OCI-M1 (cell line): ENCODE measurements around the gene ZDHHC22.
A peak's percentile ranks its signal among the peaks of the same experiment; 100 is the strongest.

ENCODE experiments used
- DNase-seq: peaks from one replicate; lab custom pipeline; 2025; lab: John Stamatoyannopoulos, UW

ZDHHC22 gene

GRCh38 chr14:77103951-77104350, 37.6 kb downstream of the ZDHHC22 start:
- DNase-seq = no peak

GRCh38 chr14:77103475-77103874, 38.1 kb downstream of the ZDHHC22 start:
- DNase-seq = no peak

GRCh38 chr14:77102154-77102553, 39.4 kb downstream of the ZDHHC22 start:
- DNase-seq = no peak

DNA sequence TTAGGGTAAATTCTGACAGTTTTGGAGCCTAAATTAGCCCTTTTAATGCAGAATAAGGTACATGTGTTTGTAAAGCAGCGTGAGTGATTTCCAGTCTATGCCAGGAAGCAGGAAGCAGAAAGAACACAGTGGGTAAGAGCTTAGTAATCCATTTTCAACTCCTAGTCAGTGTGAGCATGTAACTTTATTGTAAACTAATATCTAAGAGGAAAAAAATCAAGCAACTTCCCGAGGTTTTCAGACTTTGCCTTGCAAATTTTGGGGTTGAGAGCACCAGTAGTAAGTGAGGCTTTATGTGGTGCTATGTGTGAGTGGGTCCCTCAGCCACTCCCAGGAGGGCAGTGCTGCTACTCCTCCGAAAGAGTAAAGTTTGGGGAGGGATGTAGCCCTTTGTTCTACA, 40.6 kb downstream of the ZDHHC22 start:
- DNase-seq = no peak

DNA sequence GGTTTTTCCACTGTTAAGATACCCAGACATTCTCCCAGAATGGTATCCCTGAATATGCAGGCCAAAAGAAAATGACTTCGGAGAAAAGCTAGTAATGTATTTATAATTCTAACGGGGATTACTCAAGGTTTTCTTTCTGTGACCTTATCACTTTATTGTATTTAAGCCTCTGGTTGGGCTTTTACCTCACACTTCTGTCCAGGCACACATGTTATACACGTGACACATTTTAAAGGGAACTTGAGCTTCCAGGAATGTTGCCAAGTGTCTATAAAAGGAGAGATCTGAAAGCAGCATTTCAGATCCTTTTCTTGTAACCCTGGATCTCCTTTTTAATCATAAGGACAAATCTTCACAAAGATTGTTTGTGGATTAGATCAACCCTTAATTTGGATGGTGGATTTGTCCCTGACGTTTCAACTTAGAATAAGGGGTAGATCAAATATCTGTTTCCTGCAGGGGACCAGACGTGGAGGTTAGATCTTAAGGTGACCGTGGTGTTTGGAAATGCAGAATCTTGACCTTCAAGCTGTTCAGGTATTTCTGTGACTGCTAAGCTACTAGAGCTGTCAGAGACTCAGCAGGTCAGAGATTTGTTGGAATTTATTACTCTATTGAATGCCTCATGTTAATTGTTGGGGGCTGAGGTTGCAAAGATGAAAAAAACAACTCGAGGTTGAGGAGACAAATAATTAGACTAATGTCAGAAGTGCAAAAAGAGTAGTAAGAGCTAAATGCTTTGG, 42.0 kb downstream of the ZDHHC22 start:
- peak; percentile 79 for DNase-seq

DNA sequence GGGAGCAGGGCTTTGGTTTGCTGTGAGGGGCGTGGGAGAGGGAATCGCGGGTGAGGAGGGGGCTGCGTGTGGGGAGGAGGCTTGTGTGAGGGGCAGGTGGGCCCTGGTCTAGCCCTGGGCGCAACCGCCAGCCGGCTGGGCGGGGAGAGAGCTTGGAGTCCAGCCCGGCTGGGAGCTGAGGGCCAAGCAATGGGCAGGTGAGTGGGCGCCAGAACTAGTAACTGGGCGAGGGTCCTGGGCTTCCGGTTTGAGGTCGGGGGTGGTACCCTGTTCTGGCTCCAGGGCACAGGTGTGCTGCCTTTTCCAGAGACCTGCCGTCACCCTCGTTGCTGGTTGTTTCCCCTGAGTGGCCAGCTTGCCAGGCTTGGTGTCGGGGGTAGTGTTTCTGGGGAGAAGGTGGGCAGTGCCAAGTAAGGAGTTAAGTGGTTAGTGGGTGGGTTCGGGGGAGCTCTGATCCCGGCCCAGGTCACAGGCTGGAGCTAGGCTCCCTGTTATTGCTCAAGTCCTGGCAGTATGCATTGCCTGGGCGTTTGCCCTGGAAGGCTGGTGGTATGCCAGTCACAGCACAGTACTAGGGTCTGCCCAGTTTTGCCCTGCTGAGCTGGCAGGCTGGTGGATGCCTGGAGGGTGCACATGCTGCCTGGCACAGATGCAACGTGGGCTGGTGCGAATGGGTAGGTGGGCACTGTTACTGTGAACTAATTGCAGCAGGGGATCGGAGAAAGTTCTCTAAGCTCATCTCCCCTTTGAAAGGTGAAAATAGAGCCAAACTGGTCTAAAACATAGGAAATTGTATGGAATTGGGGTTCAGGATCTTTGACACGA, 42.9 kb downstream of the ZDHHC22 start:
- no peak for DNase-seq

DNA sequence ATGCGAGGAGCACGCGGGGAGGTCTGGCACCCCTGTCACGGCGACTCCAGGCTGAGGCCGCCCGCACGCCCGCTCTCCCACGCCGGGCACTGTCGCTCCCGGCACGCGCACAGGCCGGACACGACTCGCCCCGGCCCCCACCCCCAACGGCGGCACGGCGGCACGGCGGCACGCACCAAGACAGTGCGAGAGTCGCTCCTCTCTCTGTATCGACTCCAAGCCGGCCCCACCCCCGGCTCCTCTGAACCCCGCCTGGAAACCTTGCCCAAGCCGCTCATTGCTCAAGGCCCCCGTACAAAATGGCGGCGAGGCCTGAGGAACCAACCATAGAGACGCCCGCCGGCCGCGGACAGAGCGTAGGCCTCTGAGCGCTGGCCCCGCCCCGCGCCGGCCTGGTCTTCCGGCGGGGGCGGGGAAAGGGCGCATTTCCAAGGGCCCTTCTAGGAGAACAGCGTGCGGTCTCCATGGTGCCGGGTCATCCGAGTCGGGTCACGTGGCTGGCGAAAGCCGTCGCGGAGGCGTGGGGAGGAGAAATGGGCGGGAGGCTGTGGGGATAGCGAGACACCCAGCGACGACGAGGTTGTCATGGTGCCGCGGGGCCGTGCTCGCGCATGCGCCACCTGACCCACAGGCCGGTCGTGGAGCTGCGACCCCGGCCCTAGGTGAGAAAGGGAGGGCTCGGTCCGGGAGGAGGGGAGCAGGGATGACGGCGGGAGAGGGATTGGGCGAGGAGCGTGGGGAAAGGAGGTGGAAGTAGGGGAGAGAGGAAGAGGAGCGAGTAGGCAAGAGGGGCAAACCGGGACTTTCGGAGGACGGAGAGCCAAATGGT, 43.7 kb downstream of the ZDHHC22 start, which contains the start of gene CIPC:
CIPC (plus strand) TSS at position 559 of the 829 bp plus-strand sequence. CDS start 7,451 bp downstream, outside the sequence.
- peak; percentile 98 for DNase-seq

DNA sequence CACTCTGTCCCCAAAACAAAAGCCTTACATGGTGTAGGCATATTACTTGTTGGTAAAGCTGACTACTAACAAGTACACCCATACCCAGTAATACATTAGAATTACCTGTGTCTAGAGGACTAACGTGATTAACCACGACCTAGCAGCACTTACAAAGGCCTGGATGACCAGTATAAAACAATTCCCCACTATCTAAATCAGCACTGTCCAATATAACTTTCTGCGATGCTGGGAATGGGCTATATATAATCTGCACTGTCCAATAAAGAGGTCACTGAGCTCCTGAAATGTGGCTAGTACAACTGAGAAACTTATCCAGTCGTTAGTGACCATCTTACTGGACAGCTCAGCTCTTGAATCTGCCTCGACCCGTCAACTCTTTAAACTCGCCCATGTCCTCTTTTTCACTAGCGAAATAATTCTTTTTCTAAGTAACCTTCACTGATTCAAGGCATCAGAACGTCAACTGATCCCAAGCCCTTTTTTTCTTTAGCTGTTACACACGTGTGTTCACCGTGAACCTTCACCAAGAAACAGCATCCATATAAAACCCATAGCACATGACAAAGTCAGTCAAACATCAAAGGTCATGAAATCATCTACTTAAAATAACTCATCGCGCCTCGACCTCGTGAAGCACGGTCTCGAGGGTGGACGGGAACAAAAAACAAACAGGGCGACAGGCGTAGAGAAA, 44.4 kb downstream of the ZDHHC22 start:
- peak; percentile 61 for DNase-seq

DNA sequence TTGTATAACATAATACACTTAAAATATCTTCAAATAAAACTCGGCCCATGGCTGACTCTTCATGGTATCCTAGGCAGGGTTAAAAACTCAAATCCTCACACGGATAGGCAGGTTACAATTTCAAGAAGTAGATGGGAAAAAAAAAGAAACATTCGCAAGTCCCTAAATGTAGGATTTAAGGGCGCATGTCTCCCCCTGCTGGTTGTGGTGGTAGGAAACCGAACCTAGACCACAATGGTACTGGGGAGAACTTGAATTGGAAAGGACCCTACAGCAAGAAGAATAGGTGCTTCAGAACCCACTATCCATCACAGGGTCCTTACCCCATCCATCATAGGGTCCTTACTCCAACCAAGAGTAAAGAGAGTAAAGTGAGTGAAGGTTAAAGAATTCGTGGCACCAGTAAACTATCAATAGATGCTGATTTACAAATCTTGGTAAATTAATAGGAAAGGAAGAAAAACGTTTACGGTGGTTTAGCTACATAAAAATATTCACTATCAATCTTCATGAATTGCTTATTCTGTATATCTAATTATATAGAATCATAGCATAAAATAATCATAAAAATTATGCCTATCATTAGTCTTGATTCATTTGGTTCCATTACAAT, 46.8 kb downstream of the ZDHHC22 start:
- peak; percentile 82 for DNase-seq

- DNase-seq = no peak
These were observed 48.9 kb downstream of the ZDHHC22 start for GRCh38 chr14:77092676-77093075.

DNA sequence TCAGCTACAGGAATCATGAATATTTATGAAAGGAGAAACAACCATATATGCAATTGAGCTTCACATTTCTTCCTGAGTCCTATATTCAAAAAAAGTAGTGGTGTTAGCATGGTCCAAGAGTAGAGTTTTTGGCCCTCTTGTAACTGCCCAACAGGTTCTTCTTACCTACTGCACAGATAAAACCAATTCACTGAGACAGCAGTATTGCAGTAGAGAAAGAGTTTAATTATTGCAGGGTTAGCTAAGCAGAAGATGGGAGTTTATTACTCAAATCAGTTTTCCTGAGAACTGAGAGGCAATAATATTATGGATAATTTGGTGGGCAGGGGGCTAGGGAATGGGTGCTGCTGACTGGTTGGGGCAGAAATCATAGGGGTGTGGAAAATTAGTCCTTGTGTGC, 50.1 kb downstream of the ZDHHC22 start:
- no peak for DNase-seq

DNA sequence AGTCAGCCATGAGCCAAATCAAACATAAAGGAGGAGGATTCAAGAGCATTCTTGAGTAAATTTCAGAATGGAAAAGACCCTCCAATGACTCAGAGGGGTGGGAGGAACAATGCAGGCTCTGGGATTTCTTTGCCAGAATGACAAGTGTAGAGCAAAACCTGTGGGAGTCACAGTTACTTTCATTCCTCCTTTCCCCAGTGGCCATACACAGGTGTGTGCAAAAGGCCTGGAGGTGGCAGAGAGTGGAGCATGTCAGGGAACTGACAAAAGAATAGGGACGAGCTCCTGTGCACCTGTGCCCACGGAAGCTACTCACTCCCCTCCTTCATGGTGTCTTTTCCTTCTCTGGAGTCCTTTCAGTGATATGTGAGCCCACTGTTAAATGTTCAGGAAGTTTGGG, 52.9 kb downstream of the ZDHHC22 start:
- no peak for DNase-seq

GRCh38 chr14:77088219-77088618, 53.4 kb downstream of the ZDHHC22 start:
- DNase-seq = no peak

GRCh38 chr14:77087631-77088030, 54.0 kb downstream of the ZDHHC22 start:
- DNase-seq = no peak

- no peak for DNase-seq
These were observed 54.6 kb downstream of the ZDHHC22 start for GRCh38 chr14:77086951-77087350.

- no peak for DNase-seq
These were observed 55.4 kb downstream of the ZDHHC22 start for GRCh38 chr14:77086017-77086727.

- DNase-seq = no peak
These were observed 56.1 kb downstream of the ZDHHC22 start for GRCh38 chr14:77085538-77085937.

DNA sequence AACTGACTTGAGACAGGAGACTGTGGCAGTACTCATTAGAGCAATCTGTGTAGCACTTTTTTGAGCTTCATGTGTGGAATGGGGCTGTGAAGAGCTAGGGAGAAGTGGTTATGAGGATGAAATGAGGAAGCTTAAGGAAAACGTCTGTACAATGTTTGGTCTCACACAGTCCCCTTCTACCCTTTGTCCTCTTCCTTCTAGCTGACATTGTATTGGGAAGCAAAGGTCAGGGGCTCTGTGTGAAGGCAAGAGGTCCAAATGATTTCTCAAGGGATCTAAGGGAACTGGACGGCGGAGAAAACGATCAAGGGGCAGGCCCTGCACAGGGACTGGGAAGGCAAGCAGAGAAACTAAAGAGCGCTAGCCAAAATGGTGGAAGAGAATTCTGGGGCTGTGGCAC, 56.6 kb downstream of the ZDHHC22 start:
- DNase-seq = no peak

GRCh38 chr14:77083082-77083481, 58.5 kb downstream of the ZDHHC22 start:
- peak; percentile 3 for DNase-seq

GRCh38 chr14:77082356-77082755, 59.2 kb downstream of the ZDHHC22 start:
- DNase-seq = peak; percentile 5
